ENCODE data around the gene PRRG1. TPM values are rescaled to one million over a fixed set of nuclear protein-coding genes. Genes with fewer than 3 reads are reported as not detected.
"Not testable (repeated sequence)": the region's sequence is repeated elsewhere in the genome, so short reads cannot be mapped to it uniquely, and the experiment has no call there.

PRRG1 gene
- total RNA-seq, 2 experiments from 2014 or later, result not detected

DNA sequence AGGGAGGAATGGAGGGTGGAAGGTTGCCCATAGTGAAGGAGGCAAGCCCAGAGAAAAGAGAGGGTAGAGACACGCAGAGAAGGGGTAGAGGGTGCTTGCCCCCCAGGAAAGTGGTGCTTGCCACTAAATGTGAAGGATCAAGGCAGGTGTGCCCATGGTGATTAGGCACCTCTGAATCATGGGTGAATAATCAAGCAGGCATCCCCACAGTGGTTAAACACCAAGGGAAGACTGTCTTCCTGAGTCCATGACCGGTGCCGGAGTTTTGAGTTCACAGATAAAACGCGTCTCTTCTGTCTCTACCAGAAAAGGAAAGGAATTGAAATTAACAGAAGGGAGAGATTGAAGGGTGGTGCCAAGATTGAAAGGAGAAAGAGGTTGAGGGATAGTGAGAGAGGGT is 111.1 kb downstream of the PRRG1 start:
- POLR2A ChIA-PET, CTCF ChIA-PET: not testable (repeated sequence)

GRCh38 chrX:37462346-37462745 is 113.2 kb downstream of the PRRG1 start:
- CTCF ChIA-PET, result no interaction called here
- POLR2A ChIA-PET, result no interaction called here

- ChIA-PET POLR2A (no interaction called here), CTCF (no interaction called here)
Measured at GRCh38 chrX:37468124-37468739, 119.1 kb downstream of the PRRG1 start.

- ChIA-PET POLR2A (no interaction called here), CTCF (no interaction called here)
Measured at GRCh38 chrX:37470711-37471110, 121.5 kb downstream of the PRRG1 start.

DNA sequence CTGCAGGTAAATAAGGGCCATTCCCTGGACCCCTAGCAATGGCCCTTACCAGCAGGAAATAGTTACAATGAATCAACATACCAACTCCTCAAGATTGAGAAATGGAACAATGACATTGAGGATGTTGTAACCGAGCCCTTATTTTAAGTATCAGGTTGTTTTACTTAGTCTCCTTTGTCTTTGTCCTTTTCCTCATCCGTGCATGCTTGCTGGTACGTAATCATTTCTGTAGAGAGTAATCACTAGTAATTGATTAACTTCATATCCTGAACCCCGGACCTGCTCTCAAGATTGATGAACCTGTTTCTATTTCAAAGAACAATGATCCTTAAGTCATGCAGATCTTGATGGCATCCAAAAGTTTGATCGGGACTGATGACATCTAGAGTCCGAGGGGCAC is 123.7 kb downstream of the PRRG1 start:
- ChIA-PET POLR2A (no interaction called here), CTCF (no interaction called here)

DNA sequence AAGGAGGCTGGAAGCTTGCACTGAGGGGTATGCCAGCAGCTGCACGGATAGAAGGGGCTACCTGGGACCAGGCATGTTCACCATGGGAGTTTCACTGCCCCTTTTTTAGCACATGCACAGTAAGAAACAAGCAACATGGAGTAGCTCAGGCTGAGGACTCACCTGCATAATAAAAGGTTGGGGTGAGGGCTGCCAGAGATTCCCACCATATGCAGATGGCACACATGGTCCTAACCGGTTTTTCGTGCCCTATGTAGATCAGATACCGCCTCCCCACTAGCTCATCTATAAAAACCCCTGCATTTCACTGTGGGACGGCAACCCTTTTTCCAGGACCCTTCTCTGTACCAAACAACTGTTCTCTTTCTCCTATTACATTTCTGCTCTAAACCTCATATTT is 125.3 kb downstream of the PRRG1 start:
- CTCF ChIA-PET, result no interaction called here
- POLR2A ChIA-PET, result no interaction called here

GRCh38 chrX:37476571-37477170 is 127.5 kb downstream of the PRRG1 start:
- ChIA-PET POLR2A (no interaction called here), CTCF (no interaction called here)

DNA sequence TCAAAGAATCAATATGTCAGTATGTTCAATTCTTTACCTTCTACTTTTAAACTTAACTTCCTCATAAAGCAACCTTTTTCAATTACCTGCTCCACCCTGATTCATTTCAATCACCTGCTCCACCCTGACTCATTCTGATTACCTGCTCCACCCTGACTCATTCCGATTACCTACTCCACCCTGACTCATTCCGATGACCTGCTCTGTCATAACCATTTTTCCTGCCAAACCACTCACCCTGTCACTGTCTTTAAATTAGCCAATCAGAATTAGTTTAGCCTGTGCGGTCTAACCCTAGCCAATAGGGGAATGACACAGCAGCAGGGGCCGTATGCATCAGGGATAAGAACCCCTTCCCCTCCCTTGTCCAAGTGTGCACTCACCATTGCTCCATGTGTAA is 135.2 kb downstream of the PRRG1 start:
- POLR2A ChIA-PET, CTCF ChIA-PET: not testable (repeated sequence)

GRCh38 chrX:37485429-37485828 is 136.3 kb downstream of the PRRG1 start:
- ChIA-PET CTCF (no interaction called here), POLR2A (no interaction called here)

GRCh38 chrX:37487271-37487670 is 138.1 kb downstream of the PRRG1 start:
- POLR2A ChIA-PET, result no interaction called here
- CTCF ChIA-PET, result no interaction called here

- ChIA-PET CTCF (no interaction called here), POLR2A (no interaction called here)
Measured at GRCh38 chrX:37488323-37488722, 139.2 kb downstream of the PRRG1 start.

DNA sequence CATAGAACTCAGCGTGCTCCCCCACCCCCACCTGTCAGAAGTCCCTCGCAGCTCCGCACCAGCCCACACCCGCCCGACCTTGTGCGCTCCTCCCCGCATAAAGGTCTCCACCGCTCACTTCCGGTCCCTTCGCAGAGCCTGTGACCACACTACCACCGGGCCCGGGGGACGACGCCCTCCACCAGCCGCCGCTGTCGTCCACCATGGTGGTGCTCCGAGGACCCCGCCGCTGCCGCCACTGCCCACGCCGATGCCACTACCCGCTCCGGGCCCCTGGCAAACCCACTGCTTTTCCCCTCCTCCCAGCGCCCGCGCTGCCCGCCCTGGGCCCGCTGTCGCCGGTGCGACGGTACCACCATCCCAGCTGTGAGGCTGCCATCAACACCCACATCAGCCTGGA is 142.5 kb downstream of the PRRG1 start:
- POLR2A ChIA-PET, result no interaction called here
- CTCF ChIA-PET, result no interaction called here

- POLR2A ChIA-PET, CTCF ChIA-PET: not testable (repeated sequence)
Measured at GRCh38 chrX:37495760-37496159, 146.6 kb downstream of the PRRG1 start.

DNA sequence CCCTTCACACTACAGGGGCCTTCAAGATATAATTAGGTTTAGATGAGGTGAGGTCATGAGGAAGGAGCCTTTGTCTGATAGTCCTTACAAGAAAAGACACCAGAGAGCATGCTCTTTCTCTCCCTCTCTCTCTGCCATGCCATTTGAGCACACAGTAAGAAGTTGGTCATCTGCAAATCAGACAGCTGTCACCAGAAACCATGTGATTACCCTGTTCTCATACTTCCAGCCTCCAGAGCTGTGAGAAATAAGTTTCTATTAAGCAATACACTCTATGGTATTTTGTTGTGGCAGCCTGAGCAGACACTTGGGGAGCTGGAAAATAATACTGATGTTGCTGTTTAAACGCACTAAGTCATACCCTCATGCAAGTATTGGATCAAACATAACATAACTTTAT is 148.0 kb downstream of the PRRG1 start:
- POLR2A ChIA-PET, CTCF ChIA-PET: not testable (repeated sequence)

DNA sequence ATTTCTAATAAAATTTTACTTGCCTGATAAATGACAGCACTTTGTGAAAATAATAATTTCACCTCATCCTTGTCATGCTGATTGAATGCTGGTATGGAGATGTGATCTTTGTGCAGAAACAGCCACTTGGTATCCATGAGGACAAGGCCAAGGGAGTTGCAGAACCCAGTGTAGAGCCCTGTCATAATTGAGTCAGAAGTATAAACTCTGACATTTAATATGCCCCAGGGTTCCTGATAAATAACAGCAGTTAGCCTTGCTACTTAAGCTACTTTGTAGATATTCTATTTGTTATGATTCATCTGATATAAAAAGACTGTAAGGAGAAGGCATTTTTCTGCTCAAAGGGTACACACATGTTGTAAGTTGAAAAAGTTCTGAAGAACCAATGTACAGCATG is 149.2 kb downstream of the PRRG1 start:
- CTCF ChIA-PET, POLR2A ChIA-PET: not testable (repeated sequence)

DNA sequence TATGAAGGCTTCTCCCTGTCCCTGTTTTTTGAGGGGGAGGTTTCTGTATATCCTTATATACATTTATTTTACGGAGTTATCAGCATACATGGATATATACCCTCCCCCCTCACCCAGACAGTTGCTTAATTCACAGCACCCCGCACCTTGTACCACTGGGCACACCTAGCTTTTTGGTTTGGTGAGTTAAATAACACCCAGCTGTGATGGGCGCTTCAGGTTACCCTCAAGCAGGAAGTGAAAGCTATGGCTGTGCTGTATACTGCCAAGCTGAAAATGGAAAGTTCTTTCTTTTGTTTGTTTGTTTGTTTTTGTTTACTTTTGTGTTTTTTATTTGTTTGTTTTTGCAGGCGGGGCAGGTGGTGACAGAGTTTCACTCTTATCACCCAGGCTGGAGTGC is 150.5 kb downstream of the PRRG1 start:
- POLR2A ChIA-PET, CTCF ChIA-PET: not testable (repeated sequence)

DNA sequence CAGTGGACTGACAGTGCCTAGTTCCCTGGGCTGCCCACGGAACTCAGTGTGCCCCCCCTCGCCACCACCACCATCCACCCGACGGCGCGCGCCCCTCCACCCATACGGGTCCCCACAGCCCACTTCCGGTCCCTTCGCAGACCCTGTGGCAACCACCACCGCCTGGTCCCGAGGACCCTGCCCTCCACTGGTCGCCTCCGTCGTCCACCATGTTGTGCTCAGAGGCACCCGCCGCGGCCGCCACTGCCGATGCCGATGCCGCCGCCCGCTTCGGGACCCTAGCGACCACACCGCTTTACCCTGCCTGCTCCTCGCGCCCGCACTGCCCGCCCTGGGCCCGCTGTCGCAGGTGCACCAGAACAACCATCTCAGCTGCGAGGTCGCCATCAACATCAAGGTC is 155.8 kb downstream of the PRRG1 start:
- CTCF ChIA-PET, result no interaction called here
- POLR2A ChIA-PET, result no interaction called here

Other genes with a start within 250 kb of the PRRG1 start
- gene LANCL3, start 222.3 kb downstream of the PRRG1 start, total RNA-seq, result under 1 TPM; 0.38 to 0.65 TPM

Measured in activated CD8-positive, alpha-beta memory T cell treated with anti-CD3 and anti-CD28 coated beads for 36 hours (primary cell).